Hepatocyte (in vitro differentiated cells): ENCODE results near the gene ASB3. TPM values are rescaled to one million over a fixed set of nuclear protein-coding genes. Genes with fewer than 3 reads are reported as not detected.
A peak's percentile ranks its signal among the peaks of the same experiment; 100 is the strongest.
"Not testable (repeated sequence)": the region's sequence is repeated elsewhere in the genome, so short reads cannot be mapped to it uniquely, and the experiment has no call there.

Source experiments
- DNase-seq: peaks from one replicate; pipeline ENCODE4 v3.0.0-alpha.2; 2016; ENCODE audit warnings: low spot score
- H2AFZ ChIP-seq: fragments of 200-600 bp; sonication (generic); 2 replicates; pipeline ENCODE4 v1.6.0; 2016; ENCODE audit warnings: antibody characterized with exemption, mild to moderate bottlenecking
- H3K27ac ChIP-seq: fragments of 200-600 bp; sonication (generic); 2 replicates; pipeline ENCODE4 v1.5.1; 2016; ENCODE audit warnings: mild to moderate bottlenecking
- H3K27me3 ChIP-seq: fragments of 200-600 bp; sonication (generic); 2 replicates; pipeline ENCODE4 v1.6.1; 2016
- H3K36me3 ChIP-seq: fragments of 200-600 bp; sonication (generic); replicated peaks from 2 replicates; pipeline ENCODE4 v1.5.1; 2016; ENCODE audit warnings: low read depth; ENCODE audit not compliant: insufficient read depth
- H3K4me1 ChIP-seq: fragments of 200-600 bp; sonication (generic); 2 replicates; pipeline ENCODE4 v1.5.1; 2016; ENCODE audit warnings: mild to moderate bottlenecking, moderate library complexity; ENCODE audit not compliant: insufficient read depth
- H3K4me2 ChIP-seq: fragments of 200-600 bp; sonication (generic); 2 replicates; pipeline ENCODE4 v1.6.0; 2016
- H3K4me3 ChIP-seq: fragments of 200-600 bp; sonication (generic); 2 replicates; pipeline ENCODE4 v1.5.1; 2016; ENCODE audit warnings: mild to moderate bottlenecking
- H3K79me2 ChIP-seq: fragments of 200-600 bp; sonication (generic); 2 replicates; pipeline ENCODE4 v1.6.0; 2017; ENCODE audit warnings: mild to moderate bottlenecking
- H3K9me2 ChIP-seq: fragments of 200-600 bp; sonication (generic); replicated peaks from 2 replicates; pipeline ENCODE4 v1.6.0; 2017; ENCODE audit warnings: mild to moderate bottlenecking; ENCODE audit not compliant: insufficient read depth
- H3K9me3 ChIP-seq: fragments of 200-600 bp; sonication (generic); 2 replicates; pipeline ENCODE4 v1.5.1; 2016; ENCODE audit warnings: low read depth, mild to moderate bottlenecking
- H4K20me1 ChIP-seq: fragments of 200-600 bp; sonication (generic); 2 replicates; pipeline ENCODE4 v1.6.0; 2016; ENCODE audit warnings: mild to moderate bottlenecking; ENCODE audit not compliant: insufficient read depth, poor library complexity, severe bottlenecking
- EZH2 ChIP-seq: fragments of 200-600 bp; sonication (generic); IDR thresholded peaks from 2 replicates; pipeline ENCODE4 v1.6.1; 2016; ENCODE audit warnings: antibody characterized with exemption, mild to moderate bottlenecking, borderline replicate concordance
- EZH2phosphoT487 ChIP-seq: fragments of 200-600 bp; sonication (generic); IDR thresholded peaks from one replicate; pipeline ENCODE4 v1.6.1; 2018; ENCODE audit warnings: antibody characterized with exemption, mild to moderate bottlenecking, low read depth, moderate library complexity; ENCODE audit not compliant: unreplicated experiment, severe bottlenecking
- WGBS: methylation state at CpG from one replicate; pipeline ENCODE4 v1.1.6; 2016; ENCODE audit warnings: low lambda C conversion rate; ENCODE audit errors: missing lambda C conversion rate; 5-methylcytosine and 5-hydroxymethylcytosine counted together
- polyA plus RNA-seq: library from polyadenylated mRNA; unstranded; fragments of >200 nt; fragmentation: Nextera tagmentation; extraction: Ambion mirVana; gene quantifications from 2 replicates; pipeline ENCODE4 v1.2.1, GENCODE V29; 2016
- total RNA-seq: library from RNA; depleted of rRNA; stranded (reverse); fragments of >200 nt; gene quantifications from 2 replicates; pipeline ENCODE4 v1.2.3, GENCODE V29; 2014
- TF ChIP-seq, protein P1 (sequence below): fragments of 200-600 bp; sonication (generic); IDR thresholded peaks from 2 replicates; pipeline ENCODE4 v1.5.1; 2016; ENCODE audit warnings: antibody characterized with exemption, mild to moderate bottlenecking; ENCODE audit not compliant: poor library complexity

ASB3 gene
- total and polyA plus RNA-seq, 2 experiments from 2014 or later = 12.2 to 14.8 TPM

DNA sequence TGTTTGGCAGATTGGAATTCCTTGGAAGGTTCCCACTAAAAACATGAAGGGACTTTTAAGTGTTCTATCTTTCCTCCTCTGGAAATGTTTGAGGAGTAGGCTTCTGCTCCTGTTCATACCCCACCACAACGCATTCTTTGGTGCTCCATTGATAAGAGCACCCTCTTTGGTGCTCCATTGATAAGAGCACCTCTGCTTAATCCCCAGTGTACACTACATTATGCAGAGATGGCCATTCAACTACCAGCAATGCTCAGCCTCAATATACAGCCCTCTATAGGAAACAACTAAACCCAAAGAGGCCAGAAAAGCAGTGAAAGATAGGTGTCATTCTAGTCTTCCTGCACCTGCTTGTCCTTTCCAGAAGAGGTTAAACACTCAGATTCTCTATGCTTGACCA lies 21.0 kb downstream of the ASB3 start:
- Histone ChIP-seq H3K9me3 (no peaks in the 10 kb centered on the region), H3K27ac (peak overlapping the region; percentile 63), H3K4me1 (peaks cover 8% of the 10 kb centered on the region), H3K4me3 (no peak overlapping the region), H3K4me2 (peak overlapping the region; percentile 27), H3K36me3 (peaks cover 4% of the 10 kb centered on the region), H3K27me3 (no peaks in the 10 kb centered on the region), H3K79me2 (peaks cover 11% of the 10 kb centered on the region), H3K9me2 (no peaks in the 10 kb centered on the region), H4K20me1 (no peaks in the 10 kb centered on the region), H2AFZ (no peak overlapping the region)
- 60% methylated on average over 1 of the region's 1 CpG for WGBS
- DNase-seq = no peak
- TF ChIP-seq EZH2phosphoT487 (no peak), EZH2 (no peak)
- TF ChIP-seq, protein P1, sequence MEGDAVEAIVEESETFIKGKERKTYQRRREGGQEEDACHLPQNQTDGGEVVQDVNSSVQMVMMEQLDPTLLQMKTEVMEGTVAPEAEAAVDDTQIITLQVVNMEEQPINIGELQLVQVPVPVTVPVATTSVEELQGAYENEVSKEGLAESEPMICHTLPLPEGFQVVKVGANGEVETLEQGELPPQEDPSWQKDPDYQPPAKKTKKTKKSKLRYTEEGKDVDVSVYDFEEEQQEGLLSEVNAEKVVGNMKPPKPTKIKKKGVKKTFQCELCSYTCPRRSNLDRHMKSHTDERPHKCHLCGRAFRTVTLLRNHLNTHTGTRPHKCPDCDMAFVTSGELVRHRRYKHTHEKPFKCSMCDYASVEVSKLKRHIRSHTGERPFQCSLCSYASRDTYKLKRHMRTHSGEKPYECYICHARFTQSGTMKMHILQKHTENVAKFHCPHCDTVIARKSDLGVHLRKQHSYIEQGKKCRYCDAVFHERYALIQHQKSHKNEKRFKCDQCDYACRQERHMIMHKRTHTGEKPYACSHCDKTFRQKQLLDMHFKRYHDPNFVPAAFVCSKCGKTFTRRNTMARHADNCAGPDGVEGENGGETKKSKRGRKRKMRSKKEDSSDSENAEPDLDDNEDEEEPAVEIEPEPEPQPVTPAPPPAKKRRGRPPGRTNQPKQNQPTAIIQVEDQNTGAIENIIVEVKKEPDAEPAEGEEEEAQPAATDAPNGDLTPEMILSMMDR = no peak

DNA sequence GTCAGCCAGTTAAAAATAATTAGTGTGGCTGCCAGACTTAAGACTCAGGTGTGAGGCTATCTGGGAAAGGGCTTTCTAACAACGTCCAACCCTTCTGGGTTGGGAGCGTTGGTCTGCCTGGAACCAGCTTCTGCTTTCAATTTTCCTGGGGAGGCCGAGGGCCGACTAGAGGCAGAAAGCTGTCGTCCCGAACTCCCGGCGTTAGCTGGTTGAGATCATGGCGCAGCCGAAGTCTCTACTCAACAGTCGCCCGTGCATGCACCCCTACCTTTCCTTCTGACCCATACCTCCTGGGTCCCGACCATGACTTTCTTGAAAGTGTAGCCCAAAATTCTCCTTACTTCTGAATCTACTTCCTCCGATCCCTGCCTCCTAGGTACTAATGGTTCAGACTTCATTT lies 29.5 kb downstream of the ASB3 start:
- not testable (repeated sequence) for H3K4me1 ChIP-seq, H3K27me3 ChIP-seq, H3K36me3 ChIP-seq, H3K9me2 ChIP-seq, H3K9me3 ChIP-seq, H2AFZ ChIP-seq, H3K4me3 ChIP-seq, H3K79me2 ChIP-seq, H3K27ac ChIP-seq, DNase-seq, H4K20me1 ChIP-seq, H3K4me2 ChIP-seq
- 96% methylated on average over 14 of the region's 14 CpGs for WGBS

DNA sequence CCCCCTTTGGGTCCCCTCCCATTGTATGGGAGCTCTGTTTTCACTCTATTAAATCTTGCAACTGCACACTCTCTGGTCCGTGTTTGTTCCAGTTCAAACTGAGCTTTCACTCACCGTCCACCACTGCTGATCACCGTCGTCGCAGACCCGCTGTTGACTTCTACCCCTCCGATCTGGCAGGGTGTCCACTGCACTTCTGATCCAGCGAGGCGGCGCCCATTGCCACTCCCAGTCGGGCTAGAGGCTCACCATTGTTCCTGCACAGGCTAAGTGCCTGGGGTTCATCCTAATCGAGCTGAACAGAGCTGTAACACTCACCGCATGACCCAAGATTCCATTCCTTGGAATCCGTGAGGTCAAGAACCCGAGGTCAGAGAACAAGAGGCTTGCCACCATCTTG lies 30.1 kb downstream of the ASB3 start:
- Histone ChIP-seq H3K27me3 (no peaks in the 10 kb centered on the region), H3K4me3 (no peak overlapping the region), H3K4me2 (no peak overlapping the region), H2AFZ (no peak overlapping the region), H3K9me3 (no peaks in the 10 kb centered on the region), H3K27ac (no peak overlapping the region), H3K79me2 (no peaks in the 10 kb centered on the region), H3K9me2 (no peaks in the 10 kb centered on the region), H3K4me1 (no peaks in the 10 kb centered on the region), H4K20me1 (no peaks in the 10 kb centered on the region), H3K36me3 (peaks cover 1% of the 10 kb centered on the region)
- DNase-seq = no peak
- over 99% methylated on average over 15 of the region's 15 CpGs for WGBS
- no peak for TF ChIP-seq EZH2phosphoT487

DNA sequence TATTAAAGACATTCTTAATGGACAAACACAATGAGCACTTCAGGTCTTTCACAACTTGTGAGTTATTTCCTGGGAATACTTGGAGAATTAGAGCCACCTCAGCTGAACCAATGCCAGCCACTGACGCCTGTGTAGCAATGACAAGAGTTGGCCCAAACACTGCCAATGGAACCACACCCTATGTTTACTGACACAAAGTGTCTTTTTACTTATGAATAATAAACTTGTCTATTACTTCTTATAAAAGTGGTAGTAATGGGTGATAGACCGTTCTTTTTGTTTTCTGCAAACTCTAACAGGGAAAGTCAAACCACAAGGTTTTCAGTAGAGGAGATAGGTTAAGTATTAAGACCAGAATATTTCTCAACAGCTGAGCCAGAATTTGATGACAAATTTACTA lies 31.6 kb downstream of the ASB3 start:
- no peak for DNase-seq
- Histone ChIP-seq H3K4me1 (no peaks in the 10 kb centered on the region), H3K27me3 (no peaks in the 10 kb centered on the region), H3K4me2 (no peak overlapping the region), H4K20me1 (no peaks in the 10 kb centered on the region), H3K4me3 (no peak overlapping the region), H3K9me3 (no peaks in the 10 kb centered on the region), H3K79me2 (no peaks in the 10 kb centered on the region), H2AFZ (no peak overlapping the region), H3K36me3 (no peaks in the 10 kb centered on the region), H3K9me2 (no peaks in the 10 kb centered on the region), H3K27ac (no peak overlapping the region)
- TF ChIP-seq EZH2 = no peak
- TF ChIP-seq, protein P1 = no peak
- TF ChIP-seq EZH2phosphoT487 = no peak
- WGBS = 93% methylated on average over 2 of the region's 2 CpGs

DNA sequence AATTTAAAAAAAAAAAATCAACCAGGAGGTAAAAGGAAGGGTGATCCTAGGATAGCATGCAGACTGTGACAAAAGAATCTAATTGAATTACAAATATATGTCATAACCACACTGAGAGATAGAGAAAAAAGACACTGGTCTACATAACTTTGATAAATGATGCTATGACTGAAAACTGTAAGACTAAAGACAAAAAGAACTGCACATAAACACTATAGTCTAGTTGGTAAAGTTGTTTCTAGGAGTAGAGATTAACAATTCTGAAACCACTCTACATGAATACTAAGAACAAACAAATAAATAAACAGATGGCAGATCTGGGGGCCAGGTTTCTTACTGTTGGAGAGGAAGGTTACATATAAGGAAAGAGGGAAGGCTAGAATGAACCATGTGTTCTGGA lies 33.7 kb downstream of the ASB3 start:
- H2AFZ ChIP-seq = no peak overlapping the region
- no peaks in the 10 kb centered on the region for H4K20me1 ChIP-seq
- H3K27me3 ChIP-seq = no peaks in the 10 kb centered on the region
- no peaks in the 10 kb centered on the region for H3K36me3 ChIP-seq
- no peak overlapping the region for H3K27ac ChIP-seq
- H3K79me2 ChIP-seq = no peaks in the 10 kb centered on the region
- H3K4me3 ChIP-seq = no peak overlapping the region
- no peak overlapping the region for H3K4me2 ChIP-seq
- no peaks in the 10 kb centered on the region for H3K9me3 ChIP-seq
- no peaks in the 10 kb centered on the region for H3K9me2 ChIP-seq
- no peaks in the 10 kb centered on the region for H3K4me1 ChIP-seq
- DNase-seq = no peak
- TF ChIP-seq, protein P1 = no peak
- TF ChIP-seq EZH2phosphoT487 = no peak
- TF ChIP-seq EZH2 = no peak
